NCI-H2107 (cell line): Measurements from ENCODE around the gene PYGM.

Experiments
- DNase-seq: peaks from one replicate; lab custom pipeline; 2025; lab: John Stamatoyannopoulos, UW

PYGM gene

DNA sequence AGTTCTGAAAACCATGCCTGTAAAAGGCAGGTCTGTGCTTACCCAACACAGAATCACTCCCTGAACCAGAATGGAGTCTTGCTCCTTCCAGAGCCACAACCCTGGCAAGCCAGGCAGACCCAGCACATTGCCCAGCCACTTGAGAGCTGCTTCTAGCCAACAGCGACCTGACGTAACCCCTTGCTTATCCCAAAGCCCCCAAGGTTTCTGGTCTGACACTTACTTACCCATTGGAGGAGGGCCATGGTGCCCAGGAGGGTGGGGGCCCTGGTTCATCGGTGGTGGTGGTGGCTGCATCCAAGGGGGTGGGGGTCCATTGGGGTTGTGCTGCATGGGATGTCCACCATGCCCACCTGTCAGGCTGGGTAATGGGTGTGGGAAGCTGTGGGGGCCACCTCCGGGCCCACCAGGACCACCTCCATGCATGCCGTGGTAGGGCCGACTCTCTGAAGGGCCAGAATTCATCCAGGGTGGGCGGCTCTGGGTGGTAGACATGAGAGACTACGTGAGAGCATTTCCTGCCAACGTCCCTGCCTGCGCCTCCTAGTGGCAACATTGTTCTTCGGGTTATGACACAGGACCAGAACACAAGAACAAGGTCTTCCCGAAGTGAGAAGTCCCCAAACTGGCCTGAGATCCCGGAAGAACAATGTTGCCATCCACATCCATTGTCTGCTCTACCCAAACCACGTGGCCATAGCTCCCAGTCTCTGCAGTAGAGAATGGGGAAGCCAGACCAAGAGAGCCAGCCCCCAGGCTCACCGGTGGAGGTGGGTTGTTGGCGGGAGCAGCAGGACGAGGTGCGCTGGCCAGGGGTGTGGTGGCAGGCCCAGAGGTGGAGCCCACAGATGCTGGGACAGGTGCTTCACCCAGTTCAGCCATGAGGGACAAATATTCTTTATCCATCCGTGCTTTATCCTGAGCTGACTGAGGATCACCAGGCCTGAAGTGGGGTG, 7.8 kb upstream of the PYGM start:
- DNase-seq: no peak

DNA sequence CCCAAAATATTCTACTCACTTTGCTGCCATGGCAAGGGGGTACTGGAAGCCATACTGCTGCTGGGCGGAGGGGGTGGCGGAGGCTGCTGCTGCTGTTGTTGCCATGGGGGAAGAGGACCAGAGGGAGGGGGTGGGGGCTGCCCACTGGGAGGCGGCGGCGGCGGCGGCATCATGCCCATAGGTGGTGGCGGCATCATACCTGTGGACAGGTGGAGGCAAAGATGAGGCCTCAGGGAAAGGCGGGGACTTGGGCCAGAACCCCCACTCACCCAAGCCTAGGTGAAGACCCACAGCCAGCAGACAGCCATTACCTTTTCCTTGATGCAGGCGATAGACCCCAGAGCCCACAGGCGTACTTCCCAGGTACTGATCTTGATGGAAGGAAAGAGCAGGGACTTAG, 7.1 kb upstream of the PYGM start:
- DNase-seq: no peak

DNA sequence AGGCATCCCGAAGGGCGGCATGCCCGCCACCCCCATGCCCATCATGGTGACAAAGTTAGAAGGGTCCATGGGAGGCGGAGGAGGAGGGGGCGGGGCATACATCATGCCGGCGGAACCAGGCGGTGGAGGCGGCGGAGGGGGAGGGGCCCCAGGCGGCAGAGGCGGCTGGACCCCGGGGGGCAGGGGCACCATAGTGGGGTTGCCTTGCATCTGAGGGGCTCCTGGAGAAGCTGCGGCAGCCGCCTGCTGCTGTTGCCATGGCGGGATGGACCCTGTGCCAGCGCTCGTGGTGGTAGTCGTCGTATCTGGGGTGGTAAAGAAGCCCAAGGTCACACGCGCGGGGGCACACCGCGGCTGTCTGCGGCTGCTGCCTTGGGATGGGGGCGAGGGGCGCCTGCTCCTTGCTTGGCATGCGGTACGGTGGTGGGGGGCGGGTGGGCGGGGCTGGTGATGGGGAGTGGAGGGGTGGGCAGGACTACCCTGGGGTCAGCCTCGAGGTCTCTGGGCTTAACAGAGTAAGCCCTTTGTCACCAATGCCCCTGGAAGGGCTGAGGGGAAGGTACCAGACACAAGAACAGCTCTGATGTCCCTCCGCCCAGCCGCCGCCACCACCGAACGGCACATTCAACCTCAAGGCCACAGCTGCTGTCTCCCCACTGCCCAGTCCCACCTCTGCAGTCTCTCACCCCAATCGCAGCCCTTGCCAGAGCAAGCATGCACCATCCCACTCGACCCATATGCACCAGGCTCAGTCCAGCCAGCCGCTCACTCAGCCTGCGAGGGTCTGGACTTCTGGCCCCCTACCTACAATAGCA, 6.3 kb upstream of the PYGM start:
- no peak for DNase-seq

DNA sequence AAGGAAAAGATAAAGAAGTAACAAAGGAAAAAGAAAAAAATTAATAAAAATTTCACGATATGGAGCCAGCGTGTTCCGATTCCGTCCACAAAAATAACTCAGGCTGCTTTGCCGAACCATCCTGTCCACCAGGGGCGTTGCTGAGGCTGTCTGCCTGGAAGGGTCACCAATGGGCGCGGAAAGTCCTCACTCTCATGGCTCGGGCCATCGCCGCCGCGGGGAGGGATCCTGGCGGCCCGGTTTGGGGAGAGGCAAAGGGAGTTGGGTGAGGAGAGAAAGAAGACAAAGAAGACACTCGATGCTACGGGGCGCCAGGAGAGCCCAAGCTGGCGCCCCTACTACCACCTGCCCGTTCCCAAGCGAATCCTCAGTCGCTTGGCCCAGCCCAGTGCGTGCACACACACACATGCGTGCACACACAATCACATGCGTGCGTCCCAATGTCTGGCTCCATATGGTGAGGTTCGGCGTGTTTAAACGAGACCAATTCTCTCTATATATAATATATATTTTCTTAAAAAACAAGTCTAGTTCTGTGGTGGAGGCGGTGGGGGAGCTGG, 5.6 kb upstream of the PYGM start:
- DNase-seq: no peak

DNA sequence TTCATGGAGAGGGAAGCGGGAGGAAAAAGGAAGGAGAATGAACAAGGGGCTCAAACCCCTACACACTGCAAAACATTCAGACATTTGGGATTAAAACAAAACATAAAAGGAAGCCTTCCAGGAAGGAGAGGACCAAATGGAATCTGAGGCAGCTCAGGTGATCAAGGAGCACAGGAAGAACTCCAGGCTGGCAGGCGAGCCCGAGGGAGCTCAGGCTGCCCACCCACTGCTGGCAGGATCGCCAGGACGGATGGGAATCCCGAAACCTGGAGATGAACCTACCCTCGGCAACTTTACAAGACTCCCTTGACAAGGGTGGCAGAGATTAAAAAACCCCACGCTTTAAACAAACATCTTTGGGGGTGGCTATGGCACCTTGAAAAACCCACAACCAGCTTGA, 5.0 kb upstream of the PYGM start:
- no peak for DNase-seq

DNA sequence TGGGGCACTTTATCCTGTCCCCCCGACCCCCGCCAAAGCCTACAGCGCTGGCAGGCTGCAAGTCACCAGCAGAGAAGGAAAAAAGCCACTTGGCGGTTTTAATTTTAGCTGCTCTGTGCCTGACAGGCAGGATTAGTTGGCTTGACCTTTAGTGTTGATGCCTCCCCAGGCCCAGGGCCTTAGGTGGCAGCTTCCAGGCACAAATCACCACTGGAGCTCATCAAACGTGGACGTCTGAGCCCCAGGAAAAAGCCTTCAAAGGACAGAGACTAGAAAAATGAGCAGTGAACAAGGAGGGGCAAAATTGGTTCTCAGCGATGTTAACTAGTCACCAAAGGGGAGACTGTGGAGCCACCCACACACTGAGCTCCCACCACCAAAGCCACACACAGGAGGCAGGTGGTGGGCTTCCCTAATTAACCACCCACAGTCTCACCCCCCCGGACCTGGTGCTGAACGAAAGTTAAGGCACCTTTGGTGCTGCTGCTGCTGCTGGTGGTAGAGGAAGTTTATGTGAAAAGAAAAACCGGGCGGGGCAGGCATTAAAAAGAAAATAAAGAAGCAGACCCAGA, 4.4 kb upstream of the PYGM start:
- no peak for DNase-seq

DNA sequence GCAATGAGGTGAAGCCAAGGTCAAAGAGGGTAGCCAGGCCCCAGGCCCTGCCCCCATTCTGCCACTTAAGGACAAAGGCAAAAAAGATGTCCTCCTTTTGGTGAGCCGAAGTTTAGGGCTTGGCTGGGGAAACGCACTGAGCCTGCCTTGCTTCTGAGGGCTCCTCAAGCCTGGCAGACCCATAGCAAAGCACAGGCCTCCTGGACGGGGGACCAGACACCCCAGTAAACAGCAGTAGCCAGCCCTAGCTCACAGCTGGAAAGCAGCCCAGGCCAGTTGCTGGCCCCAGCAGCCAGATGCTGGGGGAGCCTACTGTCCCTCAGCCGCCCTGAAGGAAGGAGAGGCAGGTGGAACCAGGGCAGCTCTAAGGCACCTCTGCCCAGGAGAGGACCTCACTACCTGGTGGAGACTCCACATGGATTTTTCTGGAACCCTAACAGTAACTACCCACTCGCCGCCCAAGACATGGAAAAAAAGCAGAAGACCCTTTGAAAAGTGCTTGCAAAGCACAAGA, 3.8 kb upstream of the PYGM start:
- no peak for DNase-seq

DNA sequence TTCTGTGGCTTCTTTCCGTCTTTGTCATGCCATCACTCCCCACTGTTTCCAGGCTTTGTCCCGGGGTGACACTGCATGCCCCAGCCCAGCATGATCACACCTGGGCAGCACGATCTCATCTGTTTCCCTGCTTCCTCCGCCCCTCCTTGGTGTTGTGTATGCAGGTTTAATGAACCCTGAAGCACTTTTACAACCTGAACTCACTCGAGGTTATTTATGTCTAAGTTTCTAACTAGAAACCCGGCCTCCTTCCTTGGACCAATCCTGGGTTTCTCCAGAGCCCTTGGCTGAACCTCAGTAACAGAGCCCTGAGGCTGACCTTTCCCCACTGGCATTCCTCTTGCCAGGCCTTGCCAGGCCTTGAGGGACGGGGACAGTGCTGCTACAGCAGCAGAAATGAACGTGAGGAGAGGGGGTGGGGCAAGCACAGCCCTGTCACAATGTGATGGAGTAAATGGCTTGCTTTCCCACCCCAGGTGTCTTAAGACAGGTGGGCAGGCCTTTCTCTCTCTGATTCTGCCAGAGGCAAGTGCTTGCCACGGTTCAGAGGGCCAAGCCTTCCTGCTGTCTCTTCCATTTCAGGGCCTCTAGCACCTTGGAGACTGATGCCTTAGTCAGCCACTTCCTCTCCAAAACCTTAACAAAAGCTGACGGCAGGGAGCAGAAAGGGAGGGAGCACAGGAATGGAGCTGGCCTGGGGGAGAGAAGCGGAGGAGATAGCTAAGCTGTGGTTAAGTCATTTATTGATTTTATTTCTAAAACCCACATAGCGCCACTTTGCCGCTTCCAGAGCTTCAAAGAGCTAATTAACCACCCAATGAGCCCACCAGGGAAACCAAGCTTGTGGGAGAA, 3.1 kb upstream of the PYGM start:
- peak; percentile 36 for DNase-seq

DNA sequence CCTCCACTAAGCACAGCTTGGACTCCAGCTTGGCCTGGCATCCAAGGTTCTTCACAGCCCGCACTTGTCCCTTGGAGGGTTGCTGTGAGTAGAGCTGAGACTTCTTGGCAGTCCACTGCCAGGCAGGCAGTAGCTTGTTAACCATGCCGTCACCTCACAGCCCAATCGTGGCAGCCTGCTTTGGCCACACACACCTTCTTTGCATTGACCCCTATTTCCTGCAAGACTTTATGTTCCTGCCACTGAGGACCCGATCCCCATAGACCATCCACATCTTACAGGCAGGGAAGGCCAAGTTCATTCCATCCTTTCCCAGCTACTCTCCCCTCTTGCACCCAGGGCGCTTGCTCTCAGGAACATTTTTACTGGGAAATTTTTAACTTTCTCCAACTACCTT, 2.5 kb upstream of the PYGM start:
- DNase-seq: no peak

DNA sequence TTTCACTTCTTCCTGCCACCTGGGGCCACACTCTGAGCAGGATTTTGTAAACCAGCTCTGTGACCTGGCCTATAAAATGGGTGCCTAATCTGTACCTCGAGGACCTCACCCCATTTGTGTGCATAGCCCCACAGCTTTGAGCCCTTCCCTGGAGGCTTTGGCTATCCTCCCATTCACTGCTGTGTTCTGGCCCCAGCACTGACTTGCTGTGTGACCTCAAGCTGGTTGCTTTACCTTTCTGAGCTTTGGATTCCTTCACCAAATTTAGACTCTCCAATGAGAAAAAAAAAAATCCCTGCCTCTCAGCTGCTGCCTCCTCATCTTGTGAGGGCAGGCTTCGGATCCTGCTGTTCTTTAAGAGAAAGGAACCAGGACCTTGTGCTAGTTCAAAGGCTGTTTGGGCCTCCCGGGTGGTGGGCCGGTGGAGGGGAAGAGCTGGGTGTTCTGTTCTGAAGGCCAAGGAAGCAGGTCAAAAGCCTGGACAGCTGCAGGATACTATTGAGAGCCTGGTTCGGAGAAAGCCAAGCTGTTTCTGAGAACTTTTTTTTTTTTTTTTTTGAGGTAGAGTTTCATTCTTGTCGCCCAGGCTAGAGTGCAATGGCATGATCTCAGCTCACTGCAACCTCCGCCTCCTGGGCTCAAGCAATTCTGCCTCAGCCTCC, 1.1 kb upstream of the PYGM start:
- no peak for DNase-seq

DNA sequence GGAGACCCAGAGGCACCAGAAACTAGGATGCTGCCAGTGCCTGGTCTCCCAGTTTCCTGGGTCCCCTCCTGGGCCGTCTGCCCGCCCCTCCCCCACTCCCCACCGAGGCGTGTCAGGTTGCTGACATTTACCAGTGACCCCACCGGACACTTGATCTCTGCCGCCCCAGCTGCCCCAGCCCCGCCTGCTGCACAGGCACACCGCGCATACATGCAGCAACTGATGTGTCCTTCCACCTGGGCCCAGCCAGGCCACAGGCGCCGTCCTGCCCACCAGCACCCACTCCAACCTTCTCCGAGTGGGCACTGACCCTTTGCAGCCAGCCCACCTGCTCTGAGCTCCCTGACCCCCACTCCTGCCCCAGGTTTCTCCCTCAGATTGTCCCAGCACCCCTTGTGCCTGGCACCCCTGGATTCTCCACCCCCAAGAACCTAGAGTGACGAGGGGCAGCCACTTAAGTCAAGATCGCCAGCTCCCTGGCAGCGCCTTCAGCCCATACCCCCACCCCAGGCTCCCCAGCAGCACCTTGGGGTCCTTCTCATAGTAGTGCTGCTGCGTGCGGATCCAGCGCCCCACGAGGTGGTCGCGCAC, 548 bp downstream of the PYGM start:
- no peak for DNase-seq

DNA sequence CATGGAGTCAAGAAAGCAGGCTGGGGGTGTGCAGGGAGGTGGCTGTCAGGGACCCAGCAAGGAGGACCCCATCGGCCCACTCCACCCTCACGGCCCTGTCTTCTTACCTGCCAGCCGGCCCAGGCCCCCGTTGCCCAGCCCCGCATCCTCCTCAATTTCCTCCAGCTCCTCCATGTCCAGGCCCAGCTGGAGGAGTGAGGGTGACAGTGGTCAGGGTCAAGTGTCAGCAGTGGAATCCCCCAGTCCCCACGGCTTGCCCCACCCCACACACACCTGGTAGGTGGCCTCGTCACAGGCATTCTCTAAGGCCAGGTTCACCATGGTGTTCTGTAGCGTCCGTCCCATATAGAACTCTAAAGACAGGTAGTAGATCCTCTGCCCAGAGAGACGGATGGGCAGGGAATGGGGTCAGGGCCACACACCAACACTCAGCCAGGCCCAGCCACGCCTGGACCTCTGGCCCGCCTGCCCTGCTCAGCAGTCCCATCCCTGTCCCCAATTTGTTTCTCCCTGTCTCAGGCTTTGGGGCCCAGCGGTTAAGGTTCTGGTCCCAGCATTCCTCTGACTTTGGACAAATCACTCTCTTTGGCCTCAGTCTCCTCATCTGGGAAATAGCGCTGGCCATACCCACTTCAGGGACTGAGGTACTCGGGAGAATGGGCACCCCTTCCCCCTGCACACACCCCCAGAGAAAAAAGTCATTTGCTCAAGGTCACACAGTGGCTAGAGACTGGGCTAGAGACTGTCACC, 1.3 kb downstream of the PYGM start:
- no peak for DNase-seq

DNA sequence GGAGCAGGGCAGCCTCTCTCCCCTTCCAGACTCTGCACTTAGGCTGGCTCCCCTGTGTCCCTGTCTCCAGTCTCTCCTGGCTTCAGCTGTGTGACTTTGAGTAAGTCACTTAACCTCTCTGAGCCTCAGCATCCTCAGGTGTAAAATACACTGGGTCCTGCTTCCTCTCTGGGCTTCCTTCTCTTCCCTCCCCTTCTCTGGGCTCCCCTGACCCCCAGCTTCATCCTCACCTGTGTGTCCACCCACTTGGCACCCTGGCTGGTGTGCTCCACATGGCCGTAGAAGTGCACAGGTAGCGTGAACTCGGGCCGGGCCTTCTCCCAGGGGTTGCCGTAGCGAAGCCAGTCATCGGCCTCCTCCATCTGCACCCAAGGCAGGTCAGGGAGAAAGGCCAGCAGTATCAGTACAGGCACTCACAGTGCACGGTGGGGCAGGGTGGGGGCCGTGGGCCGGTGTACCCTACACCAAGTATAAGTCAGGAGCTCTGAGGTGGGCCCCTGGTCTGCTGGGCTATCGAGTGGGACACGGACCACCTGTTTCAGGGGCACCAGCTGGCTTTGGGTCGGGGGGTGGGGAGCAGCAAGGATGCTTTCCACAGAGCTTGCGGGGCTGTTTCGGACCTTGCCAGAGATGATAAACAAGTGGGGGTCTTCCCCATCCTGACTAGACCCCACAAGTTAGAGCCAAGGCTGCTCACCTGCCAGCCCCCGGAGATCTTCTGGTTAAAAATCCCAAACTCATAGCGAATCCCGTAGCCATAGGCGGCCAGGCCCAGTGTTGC, 2.0 kb downstream of the PYGM start:
- DNase-seq: no peak

DNA sequence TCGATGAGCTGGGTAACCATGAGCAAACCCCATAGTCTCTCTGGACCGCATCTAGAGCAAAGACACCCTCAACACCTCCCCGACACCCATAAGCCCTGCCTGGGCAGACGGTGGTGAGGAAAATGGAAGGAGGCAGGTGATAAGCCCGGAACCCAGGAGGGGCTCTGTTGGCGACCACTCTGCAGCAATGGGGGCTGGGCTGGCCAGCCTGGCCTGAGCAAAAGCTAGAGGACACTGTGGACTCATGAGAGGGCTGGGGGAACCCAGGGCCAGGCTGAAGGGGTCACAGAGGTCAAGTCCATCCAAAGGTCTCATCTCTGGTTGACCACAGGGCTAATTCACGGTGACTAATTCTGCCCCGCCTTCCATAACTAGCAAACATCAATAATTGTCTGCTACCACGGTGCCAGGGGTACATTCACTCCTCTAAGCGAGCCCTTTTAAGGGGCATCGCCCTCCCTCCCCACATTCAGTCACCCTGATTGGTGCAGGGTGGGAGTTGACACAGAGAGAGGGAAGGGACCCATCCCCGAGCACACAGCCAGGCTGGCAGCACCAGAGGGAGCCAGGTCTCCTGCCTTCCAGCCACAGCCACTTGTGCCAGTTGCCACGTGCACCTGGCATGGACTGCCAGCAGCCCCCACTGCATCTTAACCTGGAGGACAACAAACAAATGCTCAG, 4.0 kb downstream of the PYGM start:
- DNase-seq: no peak

DNA sequence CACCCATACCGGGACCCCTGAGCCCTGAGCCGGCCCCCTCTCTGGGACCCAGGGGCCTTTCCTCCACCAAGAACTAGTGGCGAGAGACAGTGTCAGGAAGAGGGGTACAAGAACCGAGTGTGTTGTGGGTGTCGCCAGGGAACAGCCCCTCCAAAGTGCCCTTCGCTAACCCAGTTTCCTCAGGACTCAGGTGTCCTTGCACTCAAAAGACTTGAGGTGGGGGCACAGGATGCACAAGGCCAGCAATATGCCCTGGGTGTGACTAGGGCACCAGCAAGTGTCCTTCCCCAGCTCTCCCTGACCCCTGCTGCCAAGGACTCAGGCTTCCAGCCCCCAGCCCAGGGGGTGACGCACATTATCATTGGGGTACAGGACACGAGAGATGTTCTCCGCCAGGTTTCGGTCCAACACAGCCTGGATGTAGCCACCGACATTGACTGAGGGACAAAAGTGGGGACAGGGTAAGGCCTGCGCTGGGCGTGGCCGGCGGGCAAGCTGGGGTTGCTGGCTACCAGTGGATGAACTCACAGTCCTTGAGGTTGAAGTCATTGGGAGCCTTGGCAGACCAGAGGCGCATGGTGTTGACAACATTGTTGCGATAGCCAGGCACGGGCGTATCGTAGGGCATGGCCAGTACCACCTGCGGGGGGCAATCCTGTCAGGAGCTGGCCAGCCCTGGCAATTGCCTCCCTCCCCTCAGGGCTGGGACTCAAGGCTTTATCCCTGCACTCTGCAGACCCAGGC, 4.7 kb downstream of the PYGM start:
- no peak for DNase-seq

DNA sequence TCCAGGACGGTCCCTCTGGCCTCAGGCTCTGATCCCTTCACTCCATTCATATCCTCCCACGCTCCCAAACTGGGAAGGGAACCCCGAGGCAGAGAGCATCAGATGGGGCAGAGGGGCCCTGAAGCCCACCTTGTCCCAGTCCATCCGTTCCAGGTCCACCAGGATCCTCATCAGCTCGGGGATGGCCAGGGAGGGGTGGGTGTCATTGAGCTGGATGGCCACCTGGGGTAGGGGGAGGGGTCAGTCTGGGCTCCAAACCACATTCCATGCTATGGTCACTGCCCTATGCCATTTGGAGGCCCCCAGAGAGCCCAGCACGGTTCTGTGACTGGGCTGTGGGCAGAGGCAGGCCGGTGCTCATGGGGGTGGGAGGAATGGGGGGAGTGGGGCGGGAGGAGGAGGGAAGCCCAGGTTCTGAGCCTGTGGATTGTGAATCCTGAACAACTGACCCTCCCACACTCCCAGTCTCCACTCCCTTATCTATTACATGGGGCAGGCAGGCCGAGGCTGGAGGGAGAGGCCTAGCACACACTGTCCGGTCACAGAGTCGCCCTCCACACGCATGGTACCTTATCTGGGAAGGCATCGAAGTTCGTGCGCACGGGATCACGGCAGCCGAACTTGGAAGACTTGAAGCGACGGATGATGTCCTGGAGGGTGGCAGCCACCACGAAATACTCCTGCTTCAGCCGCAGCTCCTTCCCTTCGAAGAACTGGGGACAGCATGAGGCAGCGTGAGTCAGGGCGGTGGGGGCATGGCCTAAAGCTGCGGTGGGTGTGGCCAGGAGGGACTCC, 5.5 kb downstream of the PYGM start:
- no peak for DNase-seq
